Sigmoid colon (tissue), 7 donors: ENCODE data around the gene PPP4R1. TPM values are rescaled to one million over a fixed set of nuclear protein-coding genes. Genes with fewer than 3 reads are reported as not detected.

Experiments
- DNase-seq: peaks from one replicate; pipeline ENCODE4 v3.0.0-alpha.2; 2019
- H3K27ac ChIP-seq, 4 donors: fragments of 200-600 bp; sonication (generic); one replicate each; pipeline ENCODE4 v1.5.1; 2016 to 2019; ENCODE audit warnings: mild to moderate bottlenecking in 1 of 4
- H3K27me3 ChIP-seq, 3 donors: fragments of 200-600 bp; sonication (generic); one replicate each; pipeline ENCODE4 v1.5.1; 2019; ENCODE audit warnings: mild to moderate bottlenecking in 1 of 3
- H3K36me3 ChIP-seq, 4 donors: fragments of 200-600 bp; sonication (generic); one replicate each; pipeline ENCODE4 v1.5.1; 2016 to 2019
- H3K4me1 ChIP-seq, 4 donors: fragments of 200-600 bp; sonication (generic); one replicate each; pipeline ENCODE4 v1.5.1; 2017 to 2019
- H3K4me3 ChIP-seq, 4 donors: fragments of 200-600 bp; sonication (generic); one replicate each; pipeline ENCODE4 v1.5.1; 2017 to 2019; ENCODE audit warnings: mild to moderate bottlenecking in 2 of 4, moderate library complexity in 1 of 4
- H3K9me3 ChIP-seq, 4 donors: fragments of 200-600 bp in 3 of 4; sonication (generic) in 3 of 4; one replicate each; pipeline versions ENCODE4 v1.5.1 to v1.6.1; 2013 to 2019
- EP300 ChIP-seq, 4 donors: sonication (generic); formaldehyde crosslinking; IDR thresholded peaks; one replicate each; pipeline ENCODE4 v1.6.1; 2017; ENCODE audit warnings: antibody characterized with exemption in 4 of 4
- POLR2A ChIP-seq, 2 donors: fragments of 450-650 bp; IDR thresholded peaks; one replicate each; pipeline ENCODE4 v1.6.1; 2016; ENCODE audit warnings: antibody characterized with exemption in 2 of 2, mild to moderate bottlenecking in 2 of 2, moderate library complexity in 2 of 2
- POLR2AphosphoS5 ChIP-seq, 4 donors: sonication (generic); formaldehyde crosslinking; IDR thresholded peaks; one replicate each; pipeline ENCODE4 v1.6.1; 2017; ENCODE audit warnings: antibody characterized with exemption in 4 of 4
- WGBS, 2 donors: extraction: QIAGEN DNeasy Blood & Tissue Kit; methylation state at CpG; one replicate each; pipeline ENCODE4 v1.1.7; 2013; 5-methylcytosine and 5-hydroxymethylcytosine counted together
- intact Hi-C: fragments of 100-400 bp; cut with DNase I; formaldehyde crosslinking; loops from one replicate; pipeline ENCODE4 v1.15.1; 2023
- polyA plus RNA-seq, 3 donors: library from polyadenylated mRNA; stranded (reverse); fragments of 200-250 nt; gene quantifications; one replicate each; pipeline ENCODE4 v1.2.3, GENCODE V29; 2013
- total RNA-seq, 4 donors: library from RNA; depleted of rRNA; stranded (reverse); fragments of >200 nt; gene quantifications; one replicate each; pipeline ENCODE4 v1.1.0, GENCODE V29; 2016
- TF ChIP-seq, protein P1 (sequence below), 4 experiments: fragments of 450-650 bp in 3 of 4; fragments of 200-600 bp in 1 of 4; IDR thresholded peaks; one replicate each; pipeline ENCODE4 v1.5.1; 2016 to 2019; ENCODE audit warnings: antibody characterized with exemption in 4 of 4, mild to moderate bottlenecking in 3 of 4, moderate library complexity in 2 of 4
- donor health status: healthy with polysubstance abuse.
- donor health status: Bipolar disorder and iron deficiency.
- donor health status: healthy.

The PPP4R1 gene
- total and polyA plus RNA-seq, 7 donors = 29.4 to 163 (median 126) TPM

DNA sequence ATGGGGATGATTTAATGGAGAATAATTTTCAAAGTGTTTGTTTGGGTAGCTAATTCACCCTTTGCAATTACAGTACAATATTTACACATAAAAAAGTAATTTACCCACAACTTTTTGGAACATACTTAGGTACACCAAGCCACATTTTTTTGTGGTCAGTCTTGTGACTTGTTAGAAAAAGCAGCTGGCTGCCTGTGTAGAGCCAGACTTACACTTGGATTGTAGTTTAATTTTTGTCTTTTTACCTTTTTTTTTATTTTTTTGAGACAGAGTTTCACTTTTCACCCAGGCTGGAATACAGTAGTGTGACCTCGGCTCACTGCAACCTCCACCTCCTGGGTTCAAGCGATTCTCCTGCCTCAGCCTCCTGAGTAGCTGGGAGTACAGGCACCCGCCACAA is 93.7 kb downstream of the PPP4R1 start:
- Histone ChIP-seq H3K4me3 (no peak overlapping the region), H3K36me3 (peaks cover 0 to 30% (median 0%) of the 10 kb centered on the region in 4 donors), H3K9me3 (no peaks in the 10 kb centered on the region), H3K27me3 (no peaks in the 10 kb centered on the region), H3K27ac (peak overlapping the region in 1 of 4 donors; percentile 32), H3K4me1 (peaks cover 0 to 38% (median 17%) of the 10 kb centered on the region in 4 donors)
- no peak for DNase-seq
- intact Hi-C loops = no loop called here
- WGBS, 2 donors = 84 to 95% methylated on average over 3 of the region's 3 CpGs
- no peak for TF ChIP-seq EP300 (IDR thresholded peaks at IDR 0.05)
- TF ChIP-seq POLR2A (IDR thresholded peaks at IDR 0.05) = no peak
- TF ChIP-seq POLR2AphosphoS5 (IDR thresholded peaks at IDR 0.05) = no peak

DNA sequence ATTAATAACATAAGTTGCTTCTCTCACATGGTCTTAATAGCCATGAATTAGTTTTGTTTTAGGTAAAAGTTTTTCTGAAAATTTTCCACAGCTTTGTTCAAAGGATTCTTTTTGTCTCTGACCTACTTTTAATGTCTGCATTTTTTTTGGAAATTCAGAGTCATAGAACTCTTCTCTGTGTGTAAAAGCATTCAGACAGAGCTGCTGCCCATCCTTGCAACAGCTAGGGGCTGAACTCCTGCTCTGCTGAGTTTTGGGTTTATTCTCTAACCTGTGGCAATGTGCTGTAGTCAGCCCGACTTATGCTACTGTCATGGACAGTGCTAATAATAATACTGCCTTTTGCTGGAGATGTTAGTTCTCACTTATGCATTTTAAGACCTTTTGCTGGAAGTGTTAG is 95.0 kb downstream of the PPP4R1 start:
- intact Hi-C loops = loop anchor here (5.0 kb wide), 3 partner anchors 42 to 447 kb away; partner anchors contain the start of gene RALBP1
- Histone ChIP-seq H3K36me3 (peaks cover 0 to 23% (median 0%) of the 10 kb centered on the region in 4 donors), H3K27me3 (no peaks in the 10 kb centered on the region), H3K27ac (peak overlapping the region in 2 of 4 donors; percentile 4 to 44), H3K9me3 (no peaks in the 10 kb centered on the region), H3K4me1 (peaks cover 0 to 38% (median 17%) of the 10 kb centered on the region in 4 donors), H3K4me3 (no peak overlapping the region)
- TF ChIP-seq POLR2A (IDR thresholded peaks at IDR 0.05) (no peak), POLR2AphosphoS5 (IDR thresholded peaks at IDR 0.05) (no peak), EP300 (IDR thresholded peaks at IDR 0.05) (no peak)
- TF ChIP-seq, protein P1, sequence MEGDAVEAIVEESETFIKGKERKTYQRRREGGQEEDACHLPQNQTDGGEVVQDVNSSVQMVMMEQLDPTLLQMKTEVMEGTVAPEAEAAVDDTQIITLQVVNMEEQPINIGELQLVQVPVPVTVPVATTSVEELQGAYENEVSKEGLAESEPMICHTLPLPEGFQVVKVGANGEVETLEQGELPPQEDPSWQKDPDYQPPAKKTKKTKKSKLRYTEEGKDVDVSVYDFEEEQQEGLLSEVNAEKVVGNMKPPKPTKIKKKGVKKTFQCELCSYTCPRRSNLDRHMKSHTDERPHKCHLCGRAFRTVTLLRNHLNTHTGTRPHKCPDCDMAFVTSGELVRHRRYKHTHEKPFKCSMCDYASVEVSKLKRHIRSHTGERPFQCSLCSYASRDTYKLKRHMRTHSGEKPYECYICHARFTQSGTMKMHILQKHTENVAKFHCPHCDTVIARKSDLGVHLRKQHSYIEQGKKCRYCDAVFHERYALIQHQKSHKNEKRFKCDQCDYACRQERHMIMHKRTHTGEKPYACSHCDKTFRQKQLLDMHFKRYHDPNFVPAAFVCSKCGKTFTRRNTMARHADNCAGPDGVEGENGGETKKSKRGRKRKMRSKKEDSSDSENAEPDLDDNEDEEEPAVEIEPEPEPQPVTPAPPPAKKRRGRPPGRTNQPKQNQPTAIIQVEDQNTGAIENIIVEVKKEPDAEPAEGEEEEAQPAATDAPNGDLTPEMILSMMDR (IDR thresholded peaks at IDR 0.05) = no peak
- DNase-seq = no peak
- 86 to 89% methylated on average over 1 of the region's 1 CpG for WGBS, 2 donors

DNA sequence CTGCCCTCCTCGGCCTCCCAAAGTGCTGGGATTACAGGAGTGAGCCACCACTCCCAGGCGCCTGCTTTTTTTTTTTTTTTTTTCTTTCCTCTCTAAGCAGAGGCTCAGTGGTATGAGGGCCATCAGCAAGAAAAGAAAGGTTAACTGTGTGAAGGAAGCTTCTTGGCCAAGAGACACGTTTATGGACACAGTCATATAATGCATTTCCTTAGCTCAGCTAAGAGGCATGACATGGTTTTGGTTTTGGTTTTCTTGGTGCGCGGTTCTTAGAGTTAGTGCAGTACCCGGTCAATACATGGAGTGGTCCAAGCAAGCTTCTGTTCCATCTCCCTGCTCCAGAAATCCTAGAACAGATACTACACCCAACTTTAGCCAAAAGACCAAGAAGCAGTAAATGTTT is 96.5 kb downstream of the PPP4R1 start:
- DNase-seq = no peak
- Histone ChIP-seq H3K27ac (peak overlapping the region in 3 of 4 donors; percentile 16 to 60 (median 19)), H3K27me3 (no peaks in the 10 kb centered on the region), H3K4me1 (peaks cover 0 to 42% (median 20%) of the 10 kb centered on the region in 4 donors), H3K9me3 (no peaks in the 10 kb centered on the region), H3K36me3 (peaks cover 0 to 20% (median 2%) of the 10 kb centered on the region in 4 donors), H3K4me3 (no peak overlapping the region)
- intact Hi-C loops = loop anchor here (5.0 kb wide), 3 partner anchors 41 to 446 kb away; partner anchors contain the start of gene RALBP1
- no peak for TF ChIP-seq POLR2AphosphoS5 (IDR thresholded peaks at IDR 0.05)
- TF ChIP-seq, protein P1 (IDR thresholded peaks at IDR 0.05) = no peak
- no peak for TF ChIP-seq EP300 (IDR thresholded peaks at IDR 0.05)
- no peak for TF ChIP-seq POLR2A (IDR thresholded peaks at IDR 0.05)
- 70 to 85% methylated on average over 6 of the region's 6 CpGs for WGBS, 2 donors

DNA sequence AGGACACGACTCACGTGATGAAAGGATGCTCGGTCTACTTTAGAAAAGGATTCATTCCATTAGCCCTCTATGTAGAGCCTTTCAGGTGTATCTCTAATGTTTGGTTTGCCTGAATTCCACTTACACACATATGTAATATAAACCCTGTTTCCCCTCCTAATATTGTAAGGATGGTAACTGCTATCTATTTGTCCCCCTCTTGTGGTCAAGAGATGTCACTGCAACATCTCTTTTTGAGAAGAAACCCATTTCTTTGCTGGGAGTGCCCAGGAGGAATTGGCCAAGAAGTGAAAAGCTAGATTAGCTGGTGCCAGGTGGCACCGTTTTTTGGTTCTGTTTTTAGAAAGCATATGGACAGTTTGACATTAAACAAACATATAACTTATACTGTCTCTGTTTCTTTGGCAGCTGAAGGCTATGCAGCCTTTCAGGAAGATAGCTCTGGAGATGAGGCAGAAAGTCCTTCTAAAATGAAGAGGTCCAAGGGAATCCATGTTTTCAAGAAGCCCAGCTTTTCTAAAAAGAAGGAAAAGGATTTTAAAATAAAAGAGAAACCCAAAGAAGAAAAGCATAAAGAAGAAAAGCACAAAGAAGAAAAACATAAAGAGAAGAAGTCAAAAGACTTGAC is 97.8 kb downstream of the PPP4R1 start:
- H3K4me3 ChIP-seq = no peak overlapping the region
- peak overlapping the region in 2 of 4 donors; percentile 33 to 60 for H3K27ac ChIP-seq
- no peak for DNase-seq
- WGBS, 2 donors = 75% methylated on average over 4 of the region's 4 CpGs
- H3K9me3 ChIP-seq = no peaks in the 10 kb centered on the region
- intact Hi-C loops = loop anchor here (5.0 kb wide), 3 partner anchors 39 to 444 kb away; partner anchors contain the start of gene RALBP1
- TF ChIP-seq, protein P1 (IDR thresholded peaks at IDR 0.05) = peak; percentile 59 to 84 (median 78)
- TF ChIP-seq POLR2AphosphoS5 (IDR thresholded peaks at IDR 0.05) = no peak
- peaks cover 0 to 13% (median 2%) of the 10 kb centered on the region in 4 donors for H3K36me3 ChIP-seq
- peaks cover 0 to 36% (median 15%) of the 10 kb centered on the region in 4 donors for H3K4me1 ChIP-seq
- no peaks in the 10 kb centered on the region for H3K27me3 ChIP-seq

DNA sequence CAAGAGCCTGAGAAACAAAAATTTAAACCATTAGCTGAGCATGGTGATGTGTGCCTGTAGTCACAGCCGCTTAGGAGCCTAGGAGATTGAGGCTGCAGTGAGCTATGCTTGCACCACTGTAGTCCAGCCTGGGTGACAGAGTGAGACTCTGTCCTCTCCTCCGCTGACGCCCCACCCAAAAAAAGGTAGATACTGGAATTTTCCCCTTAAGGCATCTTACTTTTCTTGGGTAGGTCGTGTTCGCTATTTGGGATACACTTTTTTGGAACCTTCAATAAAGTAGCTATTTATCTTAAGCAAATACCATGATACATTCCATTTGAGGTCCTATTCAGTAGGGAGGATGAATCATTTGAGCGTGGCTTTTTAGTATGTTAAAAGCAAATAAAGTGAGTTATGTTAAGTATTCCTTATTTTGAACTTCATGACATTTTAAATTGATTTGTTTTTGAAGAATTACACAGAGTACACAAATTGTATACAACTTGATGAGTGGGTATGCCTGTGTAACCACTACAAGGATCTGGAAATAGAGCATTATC is 100.3 kb downstream of the PPP4R1 start:
- 87 to 89% methylated on average over 6 of the region's 6 CpGs for WGBS, 2 donors
- intact Hi-C loops = no loop called here
- H3K9me3 ChIP-seq = no peaks in the 10 kb centered on the region

More for the DNA sequence above, 100.3 kb downstream of the PPP4R1 start:
- peaks cover 0 to 28% (median 13%) of the 10 kb centered on the region in 4 donors for H3K4me1 ChIP-seq
- no peak overlapping the region for H3K4me3 ChIP-seq
- no peaks in the 10 kb centered on the region for H3K27me3 ChIP-seq
- peaks cover 0 to 13% (median 2%) of the 10 kb centered on the region in 4 donors for H3K36me3 ChIP-seq
- DNase-seq = no peak
- TF ChIP-seq POLR2A (IDR thresholded peaks at IDR 0.05) = no peak
- no peak overlapping the region for H3K27ac ChIP-seq
